D721Med (cell line): ENCODE results near the gene CST11.

ENCODE experiments used
- DNase-seq: peaks from one replicate; pipeline ENCODE4 v3.0.0; 2011; ENCODE audit warnings: low spot score; ENCODE audit not compliant: insufficient read length
- FAIRE-seq: peaks from 2 replicates; lab custom pipeline; 2011; peaks lifted over from hg19 to GRCh38; lab: Jason Lieb, UNC
- TF ChIP-seq, protein P1 (sequence below): IDR thresholded peaks from 2 replicates; pipeline ENCODE4 v1.5.1; 2012; ENCODE audit warnings: mild to moderate bottlenecking, control low read depth; ENCODE audit not compliant: insufficient read depth; ENCODE audit errors: missing control alignments

CST11 gene

GRCh38 chr20:23419995-23420901, 32.4 kb downstream of the CST11 start:
- TF ChIP-seq, protein P1, sequence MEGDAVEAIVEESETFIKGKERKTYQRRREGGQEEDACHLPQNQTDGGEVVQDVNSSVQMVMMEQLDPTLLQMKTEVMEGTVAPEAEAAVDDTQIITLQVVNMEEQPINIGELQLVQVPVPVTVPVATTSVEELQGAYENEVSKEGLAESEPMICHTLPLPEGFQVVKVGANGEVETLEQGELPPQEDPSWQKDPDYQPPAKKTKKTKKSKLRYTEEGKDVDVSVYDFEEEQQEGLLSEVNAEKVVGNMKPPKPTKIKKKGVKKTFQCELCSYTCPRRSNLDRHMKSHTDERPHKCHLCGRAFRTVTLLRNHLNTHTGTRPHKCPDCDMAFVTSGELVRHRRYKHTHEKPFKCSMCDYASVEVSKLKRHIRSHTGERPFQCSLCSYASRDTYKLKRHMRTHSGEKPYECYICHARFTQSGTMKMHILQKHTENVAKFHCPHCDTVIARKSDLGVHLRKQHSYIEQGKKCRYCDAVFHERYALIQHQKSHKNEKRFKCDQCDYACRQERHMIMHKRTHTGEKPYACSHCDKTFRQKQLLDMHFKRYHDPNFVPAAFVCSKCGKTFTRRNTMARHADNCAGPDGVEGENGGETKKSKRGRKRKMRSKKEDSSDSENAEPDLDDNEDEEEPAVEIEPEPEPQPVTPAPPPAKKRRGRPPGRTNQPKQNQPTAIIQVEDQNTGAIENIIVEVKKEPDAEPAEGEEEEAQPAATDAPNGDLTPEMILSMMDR: no peak
- DNase-seq (no peak), FAIRE-seq (no peak)

DNA sequence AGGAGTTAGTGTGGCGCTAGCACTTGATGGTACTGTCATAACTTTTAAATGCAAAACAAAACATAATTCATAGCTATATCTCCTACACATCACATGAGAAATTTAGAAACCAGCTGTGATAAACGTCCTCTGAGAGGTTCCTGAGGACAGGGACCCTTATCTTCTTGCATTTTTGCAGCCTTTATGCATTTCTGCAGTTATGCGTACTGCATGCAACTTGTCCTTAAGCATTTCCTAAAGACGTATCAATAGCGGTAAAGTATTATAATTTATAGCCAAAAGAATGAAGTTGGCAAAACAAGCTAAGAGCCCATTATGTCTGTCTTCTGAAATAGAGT, 33.0 kb downstream of the CST11 start:
- no peak for FAIRE-seq
- TF ChIP-seq, protein P1: no peak
- no peak for DNase-seq

GRCh38 chr20:23417861-23418260, 34.8 kb downstream of the CST11 start:
- FAIRE-seq: no peak
- peak; percentile 15 for DNase-seq
- TF ChIP-seq, protein P1: no peak

GRCh38 chr20:23415959-23416583, 36.6 kb downstream of the CST11 start:
- DNase-seq: no peak
- FAIRE-seq: no peak
- TF ChIP-seq, protein P1: no peak

- DNase-seq (no peak), FAIRE-seq (no peak)
- TF ChIP-seq, protein P1: no peak
Observed at GRCh38 chr20:23415555-23415954, 37.1 kb downstream of the CST11 start.

DNA sequence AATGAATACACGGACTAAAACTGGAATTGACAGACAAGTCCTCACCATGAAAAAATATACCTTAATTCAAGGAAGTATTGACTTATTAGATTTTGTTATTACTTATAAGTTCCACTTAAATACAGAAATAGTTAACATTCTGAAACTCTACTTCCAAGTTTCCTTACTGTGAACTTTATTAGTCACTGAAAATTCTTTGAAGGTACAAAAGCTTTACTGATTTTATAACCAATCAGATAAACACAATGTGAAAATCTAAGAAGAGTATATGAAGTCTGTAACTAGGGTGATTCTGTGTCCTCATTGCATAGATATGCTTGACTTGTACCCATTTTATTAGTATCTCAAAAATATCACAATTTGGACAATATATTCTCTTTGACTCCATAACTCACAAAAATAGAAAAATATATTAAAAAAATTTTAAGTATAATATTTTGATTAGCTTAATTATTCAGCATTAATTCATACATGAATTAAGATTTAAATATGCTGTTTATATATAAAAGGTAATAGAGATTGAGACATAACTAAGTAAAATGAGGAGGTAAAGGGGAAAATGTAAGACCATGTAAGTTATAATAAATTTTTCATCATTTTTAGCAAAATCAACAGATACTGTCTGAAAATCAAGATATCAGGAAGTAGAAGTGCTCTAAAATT, 38.0 kb downstream of the CST11 start:
- DNase-seq: no peak
- TF ChIP-seq, protein P1: no peak
- FAIRE-seq: no peak
